HepG2 (cell line): Measurements from ENCODE around the gene DMTF1. TPM values are rescaled to one million over a fixed set of nuclear protein-coding genes. Genes with fewer than 3 reads are reported as not detected.

Source experiments
- ARNT2 ChIP-seq: sonication (generic); formaldehyde crosslinking; IDR thresholded peaks from 2 replicates; pipeline ENCODE4 v1.8.0; 2022; ENCODE audit warnings: mild to moderate bottlenecking, low read depth, missing genetic modification reagents, moderate library complexity
- ATF6 ChIP-seq: sonication (generic); formaldehyde crosslinking; conservative IDR thresholded peaks from 2 replicates; pipeline ENCODE4 v1.4.0; 2020; ENCODE audit warnings: missing genetic modification reagents
- HNF4A ChIP-seq: sonication (generic); formaldehyde crosslinking; IDR thresholded peaks from 2 replicates; pipeline ENCODE4 v1.4.0; 2020; ENCODE audit warnings: missing genetic modification reagents
- HOXD1 ChIP-seq: sonication (generic); formaldehyde crosslinking; IDR thresholded peaks from 2 replicates; pipeline ENCODE4 v1.5.0; 2020; ENCODE audit warnings: missing genetic modification reagents
- PAF1 ChIP-seq: IDR thresholded peaks from 2 replicates; pipeline ENCODE4 v1.6.1; 2016; ENCODE audit warnings: missing genetic modification reagents, missing compliant biosample characterization
- PRDM4 ChIP-seq: sonication (generic); formaldehyde crosslinking; IDR thresholded peaks from 2 replicates; pipeline ENCODE4 v1.9.0; 2021; ENCODE audit warnings: missing genetic modification reagents, borderline replicate concordance
- SSRP1 ChIP-seq: IDR thresholded peaks from 2 replicates; pipeline ENCODE4 v1.6.1; 2016; ENCODE audit warnings: control low read depth
- ZNF280B ChIP-seq: sonication (generic); formaldehyde crosslinking; IDR thresholded peaks from 2 replicates; pipeline ENCODE4 v1.5.0; 2020; ENCODE audit warnings: missing genetic modification reagents, mild to moderate bottlenecking, borderline replicate concordance
- ZNF639 ChIP-seq: conservative IDR thresholded peaks from 2 replicates; pipeline ENCODE4 v1.6.1; 2018; ENCODE audit warnings: missing genetic modification reagents
- ZNF724P ChIP-seq: sonication (generic); formaldehyde crosslinking; IDR thresholded peaks from 2 replicates; pipeline ENCODE4 v1.8.0; 2022; ENCODE audit warnings: missing genetic modification reagents, borderline replicate concordance
- polyA plus RNA-seq, 8 experiments: library from polyadenylated mRNA; depleted of rRNA in 3 of 8; stranded (reverse) in 7 of 8; unstranded in 1 of 8; fragments of >200 nt; fragmentation: Illumina TruSeq in 4 of 8; extraction: Trizol in 4 of 8; gene quantifications; 2 replicates each; pipeline versions ENCODE4 v1.2.1 to v1.2.3, GENCODE V29; 2011 to 2016; ENCODE audit warnings: low read depth in 4 of 8, missing spikeins in 1 of 8, mixed read lengths in 1 of 8; ENCODE audit not compliant: insufficient read depth in 1 of 8
- total RNA-seq, 5 experiments: library from RNA; depleted of rRNA; stranded (reverse); fragments of >200 nt; fragmentation: Illumina TruSeq; extraction: Trizol; gene quantifications; 2 replicates each; pipeline ENCODE4 v1.2.3, GENCODE V29; 2016; ENCODE audit warnings: low read depth in 1 of 5
- TF ChIP-seq, protein P1 (sequence below): sonication (generic); formaldehyde crosslinking; conservative IDR thresholded peaks from 2 replicates; pipeline ENCODE4 v1.5.0; 2020; ENCODE audit warnings: missing genetic modification reagents
- TF ChIP-seq, protein P2 (sequence below): sonication (generic); formaldehyde crosslinking; IDR thresholded peaks from 2 replicates; pipeline ENCODE4 v1.4.0; 2020; ENCODE audit warnings: missing genetic modification reagents, borderline replicate concordance
- TF ChIP-seq, protein P3 (sequence below): sonication (generic); formaldehyde crosslinking; IDR thresholded peaks from 2 replicates; pipeline ENCODE4 v1.8.1; 2023; ENCODE audit warnings: mild to moderate bottlenecking, moderate library complexity, missing genetic modification reagents

The DMTF1 gene
- total and polyA plus RNA-seq, 2 of the 13 experiments (the other 11 are each of a cell fraction or from before 2014, with no cell fraction given), result 45.8 to 132 TPM

DNA sequence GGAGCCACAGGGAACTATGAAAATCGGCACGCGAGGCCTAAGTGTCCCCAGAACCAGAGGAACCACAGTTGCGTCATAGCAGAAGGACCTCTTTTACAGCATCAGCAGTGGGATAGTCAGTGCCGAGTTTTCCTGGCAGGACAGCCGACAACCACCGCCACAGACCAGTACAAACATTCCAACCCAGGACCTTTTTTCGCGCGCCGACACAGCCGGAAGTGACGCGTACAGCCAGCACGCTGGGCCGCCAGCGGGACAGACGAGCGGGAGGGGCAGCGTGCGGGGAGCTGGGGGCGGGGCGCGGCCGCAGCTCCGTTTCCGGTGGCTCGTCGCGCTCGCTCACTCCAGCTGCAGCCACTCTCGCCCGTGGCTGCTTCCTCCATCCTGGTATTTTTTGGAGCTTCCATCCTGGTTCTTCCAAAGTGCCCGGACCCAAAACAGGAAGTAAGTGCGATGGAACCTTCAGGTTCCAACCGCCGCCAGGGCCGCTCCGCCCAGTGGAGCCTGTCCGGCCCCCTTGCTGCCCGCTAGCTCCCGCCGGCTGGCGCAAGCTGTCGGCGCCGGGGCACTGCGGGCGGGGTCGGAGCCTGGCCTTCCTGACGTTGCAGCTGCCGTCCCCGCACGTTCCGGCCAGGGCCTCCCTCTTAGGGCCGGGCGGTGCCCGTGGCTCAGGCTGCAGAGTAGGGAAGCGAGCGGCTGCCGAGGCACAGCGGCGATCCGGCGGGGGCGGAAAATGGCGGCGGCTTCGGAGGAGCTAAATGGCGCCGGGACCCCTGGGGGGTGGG lies at the start of gene DMTF1 (continued):
- TF ChIP-seq, protein P1, sequence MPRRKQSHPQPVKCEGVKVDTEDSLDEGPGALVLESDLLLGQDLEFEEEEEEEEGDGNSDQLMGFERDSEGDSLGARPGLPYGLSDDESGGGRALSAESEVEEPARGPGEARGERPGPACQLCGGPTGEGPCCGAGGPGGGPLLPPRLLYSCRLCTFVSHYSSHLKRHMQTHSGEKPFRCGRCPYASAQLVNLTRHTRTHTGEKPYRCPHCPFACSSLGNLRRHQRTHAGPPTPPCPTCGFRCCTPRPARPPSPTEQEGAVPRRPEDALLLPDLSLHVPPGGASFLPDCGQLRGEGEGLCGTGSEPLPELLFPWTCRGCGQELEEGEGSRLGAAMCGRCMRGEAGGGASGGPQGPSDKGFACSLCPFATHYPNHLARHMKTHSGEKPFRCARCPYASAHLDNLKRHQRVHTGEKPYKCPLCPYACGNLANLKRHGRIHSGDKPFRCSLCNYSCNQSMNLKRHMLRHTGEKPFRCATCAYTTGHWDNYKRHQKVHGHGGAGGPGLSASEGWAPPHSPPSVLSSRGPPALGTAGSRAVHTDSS (CRISPR knock-in tag), result no peak
- TF ChIP-seq SSRP1 (CRISPR knock-in tag) (no peak), PRDM4 (no peak), ZNF639 (peak; percentile 76), HNF4A (CRISPR knock-in tag) (no peak), PAF1 (CRISPR knock-in tag) (no peak), ARNT2 (peak; percentile 62), HOXD1 (CRISPR knock-in tag) (peak; percentile 44; the same call in 1 of the 2 replicates), ZNF280B (no peak), ZNF724P (CRISPR knock-in tag) (peak; percentile 64; the same call in 1 of the 2 replicates), ATF6 (CRISPR knock-in tag) (no peak)
- TF ChIP-seq, protein P2, sequence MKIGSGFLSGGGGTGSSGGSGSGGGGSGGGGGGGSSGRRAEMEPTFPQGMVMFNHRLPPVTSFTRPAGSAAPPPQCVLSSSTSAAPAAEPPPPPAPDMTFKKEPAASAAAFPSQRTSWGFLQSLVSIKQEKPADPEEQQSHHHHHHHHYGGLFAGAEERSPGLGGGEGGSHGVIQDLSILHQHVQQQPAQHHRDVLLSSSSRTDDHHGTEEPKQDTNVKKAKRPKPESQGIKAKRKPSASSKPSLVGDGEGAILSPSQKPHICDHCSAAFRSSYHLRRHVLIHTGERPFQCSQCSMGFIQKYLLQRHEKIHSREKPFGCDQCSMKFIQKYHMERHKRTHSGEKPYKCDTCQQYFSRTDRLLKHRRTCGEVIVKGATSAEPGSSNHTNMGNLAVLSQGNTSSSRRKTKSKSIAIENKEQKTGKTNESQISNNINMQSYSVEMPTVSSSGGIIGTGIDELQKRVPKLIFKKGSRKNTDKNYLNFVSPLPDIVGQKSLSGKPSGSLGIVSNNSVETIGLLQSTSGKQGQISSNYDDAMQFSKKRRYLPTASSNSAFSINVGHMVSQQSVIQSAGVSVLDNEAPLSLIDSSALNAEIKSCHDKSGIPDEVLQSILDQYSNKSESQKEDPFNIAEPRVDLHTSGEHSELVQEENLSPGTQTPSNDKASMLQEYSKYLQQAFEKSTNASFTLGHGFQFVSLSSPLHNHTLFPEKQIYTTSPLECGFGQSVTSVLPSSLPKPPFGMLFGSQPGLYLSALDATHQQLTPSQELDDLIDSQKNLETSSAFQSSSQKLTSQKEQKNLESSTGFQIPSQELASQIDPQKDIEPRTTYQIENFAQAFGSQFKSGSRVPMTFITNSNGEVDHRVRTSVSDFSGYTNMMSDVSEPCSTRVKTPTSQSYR (CRISPR knock-in tag), result peak; percentile 67; the same call in 1 of the 2 replicates
- TF ChIP-seq, protein P3, sequence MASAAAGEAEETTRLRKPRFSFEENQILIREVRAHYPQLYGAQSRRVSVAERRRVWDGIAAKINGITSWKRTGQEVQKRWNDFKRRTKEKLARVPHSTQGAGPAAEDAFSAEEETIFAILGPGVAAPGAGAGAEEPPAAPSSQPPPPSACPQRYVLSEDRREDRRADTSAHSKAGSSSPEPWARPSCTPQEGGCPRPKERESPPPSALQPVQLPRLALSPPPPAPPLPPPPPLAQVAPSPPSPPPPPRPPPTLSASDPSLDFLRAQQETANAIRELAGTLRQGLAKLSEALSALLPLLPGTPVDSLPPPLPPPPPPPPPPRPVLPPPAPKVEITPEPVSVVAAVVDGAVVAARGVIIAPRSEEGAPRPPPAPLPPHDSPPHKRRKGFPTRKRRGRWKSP (CRISPR knock-in tag), result peak; percentile 86; the same call in 1 of the 2 replicates
